ENCODE measurements around the gene LMTK2. TPM values are rescaled to one million over a fixed set of nuclear protein-coding genes. Genes with fewer than 3 reads are reported as not detected.
A peak's percentile ranks its signal among the peaks of the same experiment; 100 is the strongest.

The LMTK2 gene
- total RNA-seq, 8 experiments from 2014 or later = 4.3 to 16.8 (median 13.1) TPM

- H3K4me3 ChIP-seq = no peak overlapping the region
- ATAC-seq (replicated peaks in 6 of 8) = no peak
- H3K4me1 ChIP-seq (replicated peaks in 1 of 2) = no peaks in the 10 kb centered on the region
- H3K27ac ChIP-seq = no peak overlapping the region
- in situ Hi-C loops (cut with MboI; ENCODE audit: low pct_unique_long_range_greater_than_20kb in 2 of 9, low sequenced_read_pairs in 9 of 9, unreplicated experiment in 9 of 9) = no loop called here
- 87 to 100% (median 94%) methylated on average over 2 to 15 of the region's 25 CpGs; no CpG with 5 or more reads in 5 of the 10 experiments for WGBS, 10 experiments
Measured at GRCh38 chr7:98236355-98237185, 129.9 kb downstream of the LMTK2 start.

GRCh38 chr7:98238076-98238475, 131.4 kb downstream of the LMTK2 start:
- no peaks in the 10 kb centered on the region for H3K4me1 ChIP-seq (replicated peaks in 1 of 2)
- H3K27ac ChIP-seq = no peak overlapping the region
- in situ Hi-C loops (cut with MboI; ENCODE audit: low pct_unique_long_range_greater_than_20kb in 2 of 9, low sequenced_read_pairs in 9 of 9, unreplicated experiment in 9 of 9) = no loop called here
- H3K4me3 ChIP-seq = no peak overlapping the region
- WGBS, 10 experiments = 100% methylated on average over 1 to 2 of the region's 4 CpGs; no CpG with 5 or more reads in 8 of the 10 experiments
- no peak for ATAC-seq (replicated peaks in 6 of 8)

GRCh38 chr7:98238976-98239375, 132.3 kb downstream of the LMTK2 start:
- H3K4me1 ChIP-seq (replicated peaks in 1 of 2) = no peaks in the 10 kb centered on the region
- in situ Hi-C loops (cut with MboI; ENCODE audit: low pct_unique_long_range_greater_than_20kb in 2 of 9, low sequenced_read_pairs in 9 of 9, unreplicated experiment in 9 of 9) = no loop called here
- WGBS, 10 experiments = 80 to 100% (median 98%) methylated on average over 1 to 8 of the region's 9 CpGs; no CpG with 5 or more reads in 2 of the 10 experiments
- no peak overlapping the region for H3K27ac ChIP-seq
- no peak for ATAC-seq (replicated peaks in 6 of 8)
- no peak overlapping the region for H3K4me3 ChIP-seq

- WGBS, 10 experiments = 0 to 100% (median 66%) methylated on average over 1 to 5 of the region's 19 CpGs; no CpG with 5 or more reads in 5 of the 10 experiments
Measured at GRCh38 chr7:98240961-98241673, 134.5 kb downstream of the LMTK2 start.

GRCh38 chr7:98241674-98242241, 135.1 kb downstream of the LMTK2 start:
- H3K27ac ChIP-seq = no peak overlapping the region
- peak in 6 of 8 experiments; percentile 13 to 49 (median 19) for ATAC-seq (replicated peaks in 6 of 8)
- in situ Hi-C loops (cut with MboI; ENCODE audit: low pct_unique_long_range_greater_than_20kb in 2 of 9, low sequenced_read_pairs in 9 of 9, unreplicated experiment in 9 of 9) = no loop called here
- H3K4me1 ChIP-seq (replicated peaks in 1 of 2) = no peaks in the 10 kb centered on the region
- WGBS, 10 experiments = 17 to 100% (median 93%) methylated on average over 1 to 4 of the region's 16 CpGs; no CpG with 5 or more reads in 6 of the 10 experiments
- no peak overlapping the region for H3K4me3 ChIP-seq

More at GRCh38 chr7:98240961-98241673, 134.5 kb downstream of the LMTK2 start:
- H3K4me3 ChIP-seq = no peak overlapping the region
- H3K4me1 ChIP-seq (replicated peaks in 1 of 2) = no peaks in the 10 kb centered on the region
- ATAC-seq (replicated peaks in 6 of 8) = peak; percentile 56 to 87 (median 76)
- H3K27ac ChIP-seq = no peak overlapping the region
- in situ Hi-C loops (cut with MboI; ENCODE audit: low pct_unique_long_range_greater_than_20kb in 2 of 9, low sequenced_read_pairs in 9 of 9, unreplicated experiment in 9 of 9) = no loop called here

GRCh38 chr7:98242342-98242741, 135.7 kb downstream of the LMTK2 start:
- WGBS, 10 experiments = no CpG with 5 or more reads among the region's 1 CpG
- in situ Hi-C loops (cut with MboI; ENCODE audit: low pct_unique_long_range_greater_than_20kb in 2 of 9, low sequenced_read_pairs in 9 of 9, unreplicated experiment in 9 of 9) = no loop called here
- no peak overlapping the region for H3K27ac ChIP-seq
- no peaks in the 10 kb centered on the region for H3K4me1 ChIP-seq (replicated peaks in 1 of 2)
- no peak for ATAC-seq (replicated peaks in 6 of 8)
- H3K4me3 ChIP-seq = no peak overlapping the region

GRCh38 chr7:98242934-98243333, 136.3 kb downstream of the LMTK2 start:
- no CpG with 5 or more reads among the region's 4 CpGs for WGBS, 10 experiments
- no peak overlapping the region for H3K27ac ChIP-seq
- in situ Hi-C loops (cut with MboI; ENCODE audit: low pct_unique_long_range_greater_than_20kb in 2 of 9, low sequenced_read_pairs in 9 of 9, unreplicated experiment in 9 of 9) = no loop called here
- H3K4me3 ChIP-seq = no peak overlapping the region
- no peaks in the 10 kb centered on the region for H3K4me1 ChIP-seq (replicated peaks in 1 of 2)
- no peak for ATAC-seq (replicated peaks in 6 of 8)

GRCh38 chr7:98244871-98245270, 138.2 kb downstream of the LMTK2 start:
- in situ Hi-C loops (cut with MboI; ENCODE audit: low pct_unique_long_range_greater_than_20kb in 2 of 9, low sequenced_read_pairs in 9 of 9, unreplicated experiment in 9 of 9) = no loop called here
- Histone ChIP-seq H3K27ac (no peak overlapping the region), H3K4me1 (replicated peaks in 1 of 2) (no peaks in the 10 kb centered on the region), H3K4me3 (no peak overlapping the region)
- ATAC-seq (replicated peaks in 6 of 8) = no peak
- 97% methylated on average over 6 of the region's 14 CpGs; no CpG with 5 or more reads in 9 of the 10 experiments for WGBS, 10 experiments

GRCh38 chr7:98248156-98248555, 141.5 kb downstream of the LMTK2 start:
- no peak for ATAC-seq (replicated peaks in 6 of 8)
- 67 to 100% (median 100%) methylated on average over 1 to 5 of the region's 12 CpGs; no CpG with 5 or more reads in 4 of the 10 experiments for WGBS, 10 experiments

GRCh38 chr7:98249106-98249505, 142.4 kb downstream of the LMTK2 start:
- no peak for ATAC-seq (replicated peaks in 6 of 8)
- Histone ChIP-seq H3K4me3 (no peak overlapping the region), H3K4me1 (replicated peaks in 1 of 2) (peaks cover 14 to 15% of the 10 kb centered on the region in 2 donors), H3K27ac (no peak overlapping the region)
- 73 to 100% (median 83%) methylated on average over 1 to 5 of the region's 6 CpGs; no CpG with 5 or more reads in 1 of the 10 experiments for WGBS, 10 experiments
- in situ Hi-C loops (cut with MboI; ENCODE audit: low pct_unique_long_range_greater_than_20kb in 2 of 9, low sequenced_read_pairs in 9 of 9, unreplicated experiment in 9 of 9) = no loop called here

More at GRCh38 chr7:98248156-98248555, 141.5 kb downstream of the LMTK2 start:
- no peak overlapping the region for H3K4me3 ChIP-seq
- H3K27ac ChIP-seq = no peak overlapping the region
- in situ Hi-C loops (cut with MboI; ENCODE audit: low pct_unique_long_range_greater_than_20kb in 2 of 9, low sequenced_read_pairs in 9 of 9, unreplicated experiment in 9 of 9) = no loop called here
- peaks cover 10 to 11% of the 10 kb centered on the region in 2 donors for H3K4me1 ChIP-seq (replicated peaks in 1 of 2)

- 0 to 90% (median 49%) methylated on average over 1 to 2 of the region's 3 CpGs; no CpG with 5 or more reads in 4 of the 10 experiments for WGBS, 10 experiments
- Histone ChIP-seq H3K4me1 (replicated peaks in 1 of 2) (peaks cover 14 to 15% of the 10 kb centered on the region in 2 donors), H3K27ac (no peak overlapping the region), H3K4me3 (peak overlapping the region in 4 of 5 donors; percentile 78 to 93 (median 80))
- ATAC-seq (replicated peaks in 6 of 8) = no peak
- in situ Hi-C loops (cut with MboI; ENCODE audit: low pct_unique_long_range_greater_than_20kb in 2 of 9, low sequenced_read_pairs in 9 of 9, unreplicated experiment in 9 of 9) = no loop called here
Measured at GRCh38 chr7:98250789-98251188, 144.1 kb downstream of the LMTK2 start.

- H3K27ac ChIP-seq = no peak overlapping the region
- H3K4me3 ChIP-seq = peak overlapping the region; percentile 78 to 93 (median 80)
- in situ Hi-C loops (cut with MboI; ENCODE audit: low pct_unique_long_range_greater_than_20kb in 2 of 9, low sequenced_read_pairs in 9 of 9, unreplicated experiment in 9 of 9) = no loop called here
- peaks cover 14 to 15% of the 10 kb centered on the region in 2 donors for H3K4me1 ChIP-seq (replicated peaks in 1 of 2)
- no peak for ATAC-seq (replicated peaks in 6 of 8)
- whole genome bisulfite sequencing, 10 experiments = 2 to 80% (median 35%) methylated on average over 1 to 8 of the region's 9 CpGs; no CpG with 5 or more reads in 3 of the 10 experiments
Measured at GRCh38 chr7:98251231-98251600, 144.6 kb downstream of the LMTK2 start.
